HG03196 (cell line): ENCODE results near the gene NRAS.

Experiments
- ATAC-seq: cut with Tn5 transposase; IDR thresholded peaks from one replicate; pipeline ENCODE4 v1.9.1; 2021; ENCODE audit not compliant: unreplicated experiment

The NRAS gene

GRCh38 chr1:114728553-114728952, 12.0 kb upstream of the NRAS start:
- ATAC-seq, result no peak

- no peak for ATAC-seq
Observed at GRCh38 chr1:114725230-114725629, 8.7 kb upstream of the NRAS start.

- ATAC-seq, result no peak
Observed at GRCh38 chr1:114723915-114724314, 7.3 kb upstream of the NRAS start.

GRCh38 chr1:114723457-114723856, 6.9 kb upstream of the NRAS start:
- ATAC-seq, result no peak

- ATAC-seq, result no peak
Observed at GRCh38 chr1:114720492-114720891, 3.9 kb upstream of the NRAS start.

- ATAC-seq, result no peak
Observed at GRCh38 chr1:114719424-114719787, 2.8 kb upstream of the NRAS start.

GRCh38 chr1:114718661-114719423, 2.3 kb upstream of the NRAS start:
- ATAC-seq, result no peak

- no peak for ATAC-seq
Observed at GRCh38 chr1:114715952-114716303, 643 bp downstream of the NRAS start.

- no peak for ATAC-seq
Observed at GRCh38 chr1:114712977-114713376, 3.6 kb downstream of the NRAS start.

- ATAC-seq, result no peak
Observed at GRCh38 chr1:114710360-114710759, 6.2 kb downstream of the NRAS start.

GRCh38 chr1:114707604-114708003, 9.0 kb downstream of the NRAS start:
- no peak for ATAC-seq

- ATAC-seq, result no peak
Observed at GRCh38 chr1:114703242-114703641, 13.3 kb downstream of the NRAS start.

- ATAC-seq, result no peak
Observed at GRCh38 chr1:114702737-114703136, 13.8 kb downstream of the NRAS start.

- ATAC-seq, result no peak
Observed at GRCh38 chr1:114701931-114702330, 14.6 kb downstream of the NRAS start.

GRCh38 chr1:114700036-114700600, 16.5 kb downstream of the NRAS start:
- ATAC-seq, result no peak

- no peak for ATAC-seq
Observed at GRCh38 chr1:114696810-114697209, 19.8 kb downstream of the NRAS start.

- ATAC-seq, result no peak
Observed at GRCh38 chr1:114695430-114696058, 21.0 kb downstream of the NRAS start, which contains the start of gene AMPD1. TSS of gene AMPD1 (minus strand) at chr1:114695546. CDS start at chr1:114695471, 75 bp downstream.

GRCh38 chr1:114694540-114695310, 21.8 kb downstream of the NRAS start:
- ATAC-seq, result no peak

- no peak for ATAC-seq
Observed at GRCh38 chr1:114692947-114693346, 23.6 kb downstream of the NRAS start.

GRCh38 chr1:114691061-114691460, 25.5 kb downstream of the NRAS start:
- no peak for ATAC-seq

- ATAC-seq, result no peak
Observed at GRCh38 chr1:114690148-114690547, 26.4 kb downstream of the NRAS start.

- ATAC-seq, result no peak
Observed at GRCh38 chr1:114688526-114688925, 28.0 kb downstream of the NRAS start.
